Suppressor macrophage treated with lipopolysaccharide for 1 hour (primary cell): ENCODE data around the gene GOLGA6A.
"Not testable (repeated sequence)": the region's sequence is repeated elsewhere in the genome, so short reads cannot be mapped to it uniquely, and the experiment has no call there.

Experiments used
- DNase-seq, 3 donors: peaks; one replicate each; pipeline ENCODE4 v3.0.0-alpha.2; 2020 to 2022

GOLGA6A gene

DNA sequence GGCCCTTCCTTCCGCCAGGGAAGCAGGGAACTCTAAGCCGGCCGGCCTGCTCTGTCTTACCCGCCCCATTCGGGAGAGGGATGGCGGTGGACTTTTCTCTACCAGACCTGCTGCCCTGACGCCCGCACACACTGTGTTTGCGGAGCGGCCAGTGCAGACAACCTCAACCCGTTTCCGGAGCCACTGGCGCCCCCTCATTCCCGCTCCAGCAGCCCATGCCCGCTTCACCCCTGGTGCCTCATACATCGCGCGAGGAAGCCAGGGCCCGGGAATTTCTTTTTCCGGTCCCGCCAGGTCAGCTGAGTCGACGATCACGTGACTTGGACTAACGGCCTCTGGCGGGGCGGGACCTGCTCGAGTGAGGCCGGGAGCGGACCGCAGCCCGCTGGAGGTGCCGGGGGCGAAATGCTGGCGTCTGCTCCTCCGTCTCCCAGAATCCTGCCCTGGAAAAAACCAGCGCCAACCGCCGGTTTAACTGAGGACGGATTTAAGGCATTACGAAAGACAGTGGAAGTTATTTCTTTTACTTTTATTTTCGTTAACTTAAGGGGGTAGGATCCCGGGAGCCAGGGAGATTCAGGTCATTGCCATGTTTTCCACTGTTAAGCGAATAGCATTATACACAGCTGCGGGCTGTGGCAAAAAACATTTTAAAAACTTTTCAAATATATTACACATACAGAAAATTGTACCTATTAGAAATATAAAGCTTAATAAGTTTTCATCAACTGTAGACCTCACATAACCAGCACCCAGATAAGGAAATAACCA is 17.8 kb upstream of the GOLGA6A start:
- DNase-seq = peak; percentile 86 to 92 (median 92)

DNA sequence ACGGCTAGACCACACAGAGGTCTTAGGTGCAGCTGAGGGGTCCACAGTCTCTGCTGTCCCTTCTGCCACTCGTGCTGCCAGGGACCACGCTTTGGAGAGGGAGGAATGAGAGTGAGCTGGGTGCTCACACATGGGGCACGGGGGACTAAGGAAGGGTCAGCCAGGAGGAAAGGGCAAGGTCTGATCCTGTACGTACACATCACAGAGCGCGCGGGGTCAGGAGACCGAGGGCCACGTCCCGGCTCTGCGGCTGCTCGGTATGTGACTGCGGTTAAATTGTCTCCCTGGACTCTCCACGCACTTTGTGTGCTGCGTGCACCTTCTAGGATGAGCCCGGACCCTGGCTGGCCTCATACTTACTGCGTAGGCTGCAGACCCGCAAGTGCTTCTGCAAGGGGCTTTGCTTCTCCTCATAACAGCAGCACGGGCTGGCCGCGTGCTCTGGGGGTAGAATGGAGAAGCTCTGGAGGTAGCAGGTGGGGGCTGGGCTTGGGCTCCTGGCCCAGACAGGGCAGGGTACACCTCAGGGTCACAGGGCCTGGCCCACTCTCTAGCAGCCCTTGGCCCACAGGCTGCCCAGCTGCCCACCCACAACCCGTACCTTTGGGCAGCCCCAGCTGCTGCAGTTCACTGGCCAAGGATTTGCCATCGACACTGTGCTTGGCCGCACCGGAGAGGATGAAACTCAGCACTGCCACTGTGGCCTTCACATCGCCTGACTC is 14.6 kb upstream of the GOLGA6A start:
- not testable (repeated sequence) for DNase-seq

DNA sequence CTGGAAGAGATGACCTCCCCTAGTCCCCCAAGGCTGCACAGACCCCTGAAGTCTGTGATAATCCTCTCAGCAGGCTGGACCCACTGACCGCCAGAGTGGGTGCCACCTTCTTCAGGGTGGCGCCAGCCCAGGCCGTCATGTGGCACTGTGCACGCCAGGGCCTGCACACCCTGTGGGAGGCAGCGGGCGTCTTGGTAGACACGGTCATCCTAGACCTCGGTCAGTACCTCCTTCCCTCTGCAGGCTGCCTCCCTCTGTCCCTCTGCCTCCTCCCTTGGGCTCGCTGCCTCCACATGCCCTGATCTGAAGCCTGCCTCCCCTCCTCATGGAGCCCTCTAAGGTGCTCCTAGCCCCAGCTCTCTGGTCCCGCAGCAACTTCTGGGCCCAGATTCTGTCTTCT is 13.3 kb upstream of the GOLGA6A start:
- not testable (repeated sequence) for DNase-seq

DNA sequence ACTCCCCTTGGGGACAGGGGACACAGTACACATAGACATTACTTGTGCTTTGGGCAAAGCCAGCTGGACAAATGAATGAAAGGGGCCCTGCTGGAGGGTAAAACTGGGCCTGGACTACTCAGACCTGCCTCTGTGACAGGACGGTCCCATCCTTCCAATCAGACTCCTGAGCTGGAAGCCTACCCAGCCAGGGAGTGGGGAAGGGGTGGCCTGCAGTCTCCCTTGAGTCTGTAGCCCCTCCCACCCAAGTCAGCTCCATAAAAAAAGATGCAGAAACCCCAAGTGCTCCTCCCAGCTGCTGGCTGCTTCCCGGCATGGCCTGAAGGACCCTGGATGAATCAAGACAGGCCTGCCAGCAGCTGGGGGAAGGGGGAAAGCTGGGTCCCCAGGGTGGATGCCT is 12.2 kb upstream of the GOLGA6A start:
- DNase-seq = not testable (repeated sequence)

DNA sequence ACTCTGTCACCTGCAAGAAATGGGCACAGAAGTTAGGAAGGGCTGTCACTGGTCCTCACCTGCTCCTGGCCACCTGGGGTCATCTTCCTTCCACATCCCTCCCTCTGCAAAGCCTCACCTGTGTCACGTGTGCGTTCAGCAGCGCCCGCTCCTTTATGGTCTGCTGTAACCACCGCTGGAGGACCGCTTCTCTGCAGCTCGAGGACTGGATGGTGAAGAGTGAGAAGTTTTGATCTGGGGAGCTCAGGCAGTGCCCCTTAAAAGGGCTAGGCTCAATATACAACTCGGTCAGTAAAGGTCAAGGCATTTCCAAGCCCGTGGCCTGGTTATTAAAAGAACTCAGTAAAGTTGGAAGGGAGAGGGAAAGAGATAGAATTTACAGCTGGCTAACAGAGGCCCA is 6.6 kb downstream of the GOLGA6A start:
- not testable (repeated sequence) for DNase-seq

DNA sequence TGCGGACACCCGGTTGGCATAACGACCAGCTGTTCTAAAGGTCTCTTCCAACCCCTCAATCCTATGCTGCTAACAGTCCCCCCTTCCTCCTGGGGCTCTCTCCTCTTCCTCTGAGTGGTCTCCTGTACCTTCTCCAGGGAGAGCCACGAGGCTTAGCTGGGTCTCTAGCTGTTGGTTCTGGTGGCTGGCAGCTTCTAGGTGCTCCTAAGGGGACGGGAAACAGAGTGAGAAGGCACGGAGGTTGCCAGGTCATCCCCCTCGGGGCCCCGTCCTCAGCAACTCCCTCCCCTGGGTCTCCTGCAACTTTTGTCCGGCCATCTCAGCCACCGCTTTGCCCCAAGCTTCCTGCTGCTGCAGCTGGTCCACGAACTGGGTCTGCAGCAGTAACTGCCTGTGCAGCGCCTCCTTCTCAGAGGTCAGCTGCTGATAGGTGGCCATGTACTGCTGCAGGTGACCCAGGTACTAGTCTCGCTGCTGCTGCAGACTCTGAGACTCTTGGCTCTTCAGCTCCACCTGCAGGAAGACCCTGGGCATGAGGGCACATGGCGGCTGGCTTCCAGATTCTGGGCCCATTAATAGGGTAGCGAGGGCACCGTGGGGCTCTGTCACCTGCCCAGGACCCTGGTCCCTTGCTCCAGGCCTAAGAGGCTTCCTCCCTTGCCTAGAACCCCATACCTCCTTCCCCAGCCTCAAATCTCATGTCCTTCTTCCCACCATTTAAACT is 9.6 kb downstream of the GOLGA6A start:
- DNase-seq = not testable (repeated sequence)

DNA sequence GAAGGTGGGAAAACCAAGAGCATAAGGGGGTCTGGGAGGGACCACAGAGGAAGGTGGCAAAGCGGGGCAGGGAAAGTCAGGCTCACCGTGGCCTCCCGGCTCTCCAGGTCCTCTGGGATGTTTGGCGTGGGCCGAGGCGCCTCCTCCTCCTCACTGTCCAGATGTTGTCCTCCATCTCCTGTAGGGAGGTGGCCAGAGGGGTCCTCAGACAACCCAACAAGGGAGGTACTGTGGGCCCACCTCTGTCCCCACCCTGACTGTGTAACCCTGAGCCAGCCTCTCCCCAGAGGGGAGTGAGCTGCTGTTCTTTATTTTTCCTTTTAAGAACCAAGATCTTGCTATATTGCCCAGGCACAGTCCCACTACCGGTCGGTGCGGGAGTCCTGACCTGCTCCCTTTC is 10.2 kb downstream of the GOLGA6A start:
- DNase-seq = not testable (repeated sequence)

DNA sequence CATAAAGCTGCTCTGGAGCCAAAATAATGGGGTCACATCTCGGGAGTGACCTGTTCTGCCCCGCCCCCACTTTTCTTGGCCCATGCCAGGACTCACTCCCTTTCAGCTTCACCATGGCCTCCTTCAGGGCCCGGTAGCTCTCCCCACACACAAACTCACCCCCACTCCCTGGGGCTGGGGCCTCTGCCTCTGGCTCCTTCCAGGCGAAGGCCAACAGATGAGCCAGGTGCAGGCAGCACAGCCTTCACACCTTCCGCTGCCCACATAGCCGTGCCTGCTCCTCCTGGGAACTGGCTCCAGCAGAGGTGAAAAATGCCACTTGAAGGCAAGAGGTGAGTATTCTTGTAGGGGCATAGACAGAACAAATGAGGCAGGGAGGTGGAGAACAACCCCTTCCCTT is 10.7 kb downstream of the GOLGA6A start:
- not testable (repeated sequence) for DNase-seq

DNA sequence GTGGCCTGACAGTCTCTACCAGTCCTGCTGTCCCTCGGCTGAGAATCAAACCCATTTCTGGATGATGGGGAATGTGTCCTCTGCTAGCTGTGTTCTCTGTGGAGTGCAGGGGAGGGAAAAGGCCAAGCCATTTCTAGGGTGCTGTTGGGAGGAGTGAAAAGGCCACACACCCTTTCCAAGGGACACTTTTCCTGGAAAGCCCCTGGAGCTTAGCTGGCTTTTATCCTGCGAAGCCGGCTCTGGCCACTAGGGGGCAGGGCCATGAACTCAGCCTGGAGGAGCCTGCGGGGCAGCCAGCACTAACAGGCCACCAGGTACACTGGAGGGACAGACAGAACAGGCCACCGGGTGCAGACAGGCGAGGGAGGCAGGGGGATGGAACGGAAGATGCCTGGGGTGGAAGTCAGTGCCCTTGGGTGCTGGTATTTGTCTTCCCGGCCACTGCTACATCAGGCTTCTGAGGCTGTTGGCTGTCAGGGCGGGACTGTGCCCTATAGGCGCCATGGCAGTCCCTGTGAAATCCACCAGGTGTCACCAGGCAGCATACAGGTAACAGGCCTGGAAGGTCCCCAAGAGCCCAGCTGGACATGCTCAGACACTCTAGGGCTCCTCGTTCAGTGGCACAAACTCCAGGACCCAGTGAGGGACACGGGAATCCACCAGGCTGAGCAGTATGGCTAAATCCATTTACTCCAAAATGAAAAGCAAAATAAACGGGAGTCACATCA is 16.5 kb downstream of the GOLGA6A start:
- not testable (repeated sequence) for DNase-seq

DNA sequence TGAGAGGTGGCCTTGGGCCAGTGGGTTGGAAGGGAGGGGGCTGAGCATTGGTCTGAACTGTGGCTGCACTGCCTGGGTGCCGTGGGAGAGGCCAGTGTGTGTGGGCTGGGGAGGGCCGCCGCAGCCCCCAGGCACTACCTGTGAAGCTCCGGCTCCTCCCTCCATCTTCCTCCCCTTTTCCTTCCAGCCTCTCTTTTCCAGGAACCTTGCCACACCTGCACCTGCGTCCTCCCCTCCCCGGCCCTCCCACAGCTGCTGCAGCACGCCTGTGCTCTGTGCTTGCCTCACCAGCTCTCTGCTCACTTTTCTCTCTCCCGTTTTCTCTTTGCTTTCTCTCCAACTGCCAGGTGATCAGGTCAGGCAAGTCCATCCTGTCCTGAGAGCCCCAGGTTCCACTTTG is 17.5 kb downstream of the GOLGA6A start:
- DNase-seq = not testable (repeated sequence)

DNA sequence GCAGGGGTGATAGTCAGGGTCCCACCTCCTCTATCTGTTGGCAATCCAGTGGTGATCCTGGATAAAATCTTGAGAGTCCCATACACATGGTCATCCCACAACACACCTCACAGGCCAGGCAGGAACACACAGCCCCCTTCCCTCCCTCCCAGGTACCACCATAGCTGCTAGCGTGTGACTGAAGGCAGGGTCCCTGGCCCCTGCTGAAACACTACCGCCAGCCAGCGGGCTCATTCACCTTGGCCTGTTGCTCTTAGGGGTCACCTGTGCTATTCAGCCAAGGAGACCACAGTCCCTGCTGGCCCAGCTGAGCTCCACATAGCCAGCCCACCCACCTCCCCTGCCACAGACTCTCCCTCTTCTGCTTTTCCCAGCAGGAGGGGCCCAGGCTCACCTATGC is 18.2 kb downstream of the GOLGA6A start:
- not testable (repeated sequence) for DNase-seq

DNA sequence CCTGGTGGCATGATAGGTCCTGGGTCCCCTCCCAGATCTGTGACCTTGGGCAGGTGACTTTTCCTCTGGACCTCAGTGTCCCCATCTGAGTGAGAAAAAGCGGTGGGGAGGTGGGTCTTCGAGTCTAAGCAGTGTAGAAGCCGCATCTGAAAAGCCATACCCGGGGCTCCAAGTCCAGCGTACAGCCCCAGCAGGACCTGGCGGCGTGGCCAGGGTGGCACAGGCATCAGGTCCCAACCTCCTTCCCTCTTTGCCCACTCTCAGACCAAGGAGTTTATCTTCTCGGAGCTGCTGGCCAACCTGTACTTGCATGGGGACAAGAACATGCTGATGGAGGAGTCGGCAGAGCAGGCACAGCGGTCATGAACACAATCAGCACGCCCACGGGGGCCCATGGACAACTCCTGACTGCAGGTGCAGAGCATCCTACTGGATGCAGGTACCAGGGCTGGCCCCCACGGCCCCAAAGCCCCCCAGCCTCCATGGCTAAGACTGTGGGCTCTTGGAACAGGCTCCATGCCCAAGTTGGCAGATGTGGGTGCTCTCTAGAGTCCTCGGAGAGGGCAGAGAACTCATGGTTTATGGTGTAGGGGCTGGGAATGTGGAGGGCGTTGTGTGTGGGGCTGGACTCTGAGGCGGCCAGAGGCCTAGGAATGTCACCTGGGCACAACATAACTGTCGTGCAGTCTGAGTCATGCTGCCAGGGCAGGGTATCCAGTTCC is 18.8 kb downstream of the GOLGA6A start:
- DNase-seq = not testable (repeated sequence)

DNA sequence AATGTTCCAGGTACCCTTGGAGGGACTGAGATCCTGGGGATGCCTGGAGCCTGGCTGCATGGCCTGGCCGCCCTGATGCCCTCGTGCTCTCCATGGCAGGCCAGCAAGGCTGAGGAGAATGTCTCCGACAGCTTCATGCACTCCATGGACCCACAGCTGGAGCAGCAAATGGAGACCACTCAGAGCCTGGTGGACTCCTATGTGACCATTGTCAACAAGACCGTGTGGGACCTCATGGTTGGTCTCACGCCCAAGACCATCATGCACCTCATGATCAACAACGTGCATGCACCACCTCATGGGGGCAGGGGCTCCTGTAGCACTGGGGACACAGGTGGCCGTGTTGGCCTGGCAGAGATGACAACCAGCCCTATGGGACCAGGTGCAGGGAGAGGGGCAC is 19.7 kb downstream of the GOLGA6A start:
- DNase-seq = no peak

DNA sequence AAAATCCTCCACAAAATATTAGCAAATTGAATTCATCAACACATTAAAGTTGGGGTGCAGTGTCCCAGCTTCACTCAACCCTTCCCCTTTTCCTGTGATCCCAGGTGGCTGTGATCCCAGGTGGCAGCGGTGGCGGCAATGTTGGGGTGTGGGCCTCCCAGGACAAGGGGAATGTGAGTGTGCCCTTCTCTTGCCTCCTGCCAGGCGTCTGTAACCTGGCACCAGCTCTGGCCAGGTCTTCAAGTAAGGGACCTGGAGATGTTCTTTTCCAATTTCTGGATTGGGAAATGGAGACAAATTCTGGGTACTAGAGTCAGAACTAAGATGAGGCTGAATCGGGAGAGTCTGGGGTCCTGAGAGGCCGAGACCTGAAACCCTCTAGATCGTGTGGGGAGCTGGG is 20.1 kb downstream of the GOLGA6A start:
- DNase-seq = no peak

DNA sequence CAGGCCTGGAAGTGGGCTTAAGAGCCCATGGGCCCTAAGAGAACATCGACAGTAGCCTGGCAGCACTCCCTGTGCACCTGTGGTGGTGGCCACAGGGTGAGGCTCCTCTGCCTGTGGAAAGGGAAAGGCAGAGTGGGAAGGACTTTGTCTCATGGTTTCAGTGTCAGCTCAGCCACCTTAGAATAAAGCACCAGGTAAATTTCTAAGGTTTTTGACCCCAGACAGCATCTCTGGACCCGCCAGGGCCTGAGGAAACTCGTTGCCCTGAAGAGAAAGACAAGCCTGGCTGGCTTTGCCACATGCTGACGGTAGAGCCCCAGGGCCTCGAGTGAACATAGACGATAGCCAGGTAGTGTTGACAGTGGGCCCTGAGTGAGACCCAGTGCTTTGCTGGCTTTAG is 22.1 kb downstream of the GOLGA6A start:
- DNase-seq = no peak

DNA sequence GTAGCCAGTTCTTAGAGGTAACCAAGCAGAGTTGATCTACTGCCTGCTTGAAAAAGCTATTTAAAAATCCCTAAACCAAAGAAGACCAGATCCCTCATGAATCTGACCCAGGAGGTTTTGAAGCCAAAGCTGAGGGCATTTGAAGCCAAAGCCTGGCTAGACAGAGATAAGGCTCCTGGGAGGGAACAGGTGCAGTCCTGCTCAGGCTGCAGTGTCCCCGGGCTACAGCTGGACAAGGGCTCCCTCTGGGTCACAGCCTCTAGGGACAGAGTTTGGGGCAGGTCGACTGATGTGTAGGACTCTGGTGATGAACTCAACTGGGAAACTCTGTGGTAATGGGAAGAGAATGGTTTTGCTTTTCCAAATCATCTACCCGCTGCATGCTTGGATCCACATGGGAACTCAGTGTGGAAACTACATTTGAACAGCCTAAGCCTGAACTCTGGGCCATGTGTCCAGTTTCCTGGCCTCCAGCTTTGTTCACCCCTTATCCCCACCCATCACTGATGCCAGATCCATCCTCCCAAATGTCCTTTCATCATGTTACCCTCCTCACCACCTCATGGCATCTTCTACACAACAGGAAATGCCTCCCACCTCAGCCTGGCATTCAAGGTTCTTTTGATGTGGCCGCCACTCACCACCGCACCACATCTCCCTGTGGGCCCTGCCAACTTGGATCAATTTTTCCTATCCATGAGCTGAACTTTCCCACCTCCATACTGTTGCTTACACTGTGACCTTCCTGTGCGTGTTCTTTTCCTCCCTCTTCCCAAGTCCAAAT is 23.1 kb downstream of the GOLGA6A start:
- not testable (repeated sequence) for DNase-seq

DNA sequence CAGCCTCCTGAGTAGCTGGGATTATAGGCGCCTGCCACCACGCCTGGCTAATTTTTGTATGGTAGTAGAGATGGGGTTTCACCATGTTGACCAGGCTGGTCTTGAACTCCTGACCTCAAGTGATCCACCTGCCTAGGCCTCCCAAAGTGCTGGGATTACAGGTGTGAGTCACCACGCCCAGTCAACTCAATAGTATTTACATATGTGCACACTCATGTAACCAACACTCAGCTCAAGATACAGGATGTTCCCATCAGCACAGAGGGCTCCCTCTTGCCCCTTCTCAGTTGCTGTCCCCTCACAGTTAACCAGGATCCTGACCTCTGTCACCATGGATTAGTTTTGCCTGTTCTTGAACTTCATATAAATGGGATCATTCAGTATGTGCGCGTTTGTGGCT is 26.0 kb downstream of the GOLGA6A start:
- not testable (repeated sequence) for DNase-seq

DNA sequence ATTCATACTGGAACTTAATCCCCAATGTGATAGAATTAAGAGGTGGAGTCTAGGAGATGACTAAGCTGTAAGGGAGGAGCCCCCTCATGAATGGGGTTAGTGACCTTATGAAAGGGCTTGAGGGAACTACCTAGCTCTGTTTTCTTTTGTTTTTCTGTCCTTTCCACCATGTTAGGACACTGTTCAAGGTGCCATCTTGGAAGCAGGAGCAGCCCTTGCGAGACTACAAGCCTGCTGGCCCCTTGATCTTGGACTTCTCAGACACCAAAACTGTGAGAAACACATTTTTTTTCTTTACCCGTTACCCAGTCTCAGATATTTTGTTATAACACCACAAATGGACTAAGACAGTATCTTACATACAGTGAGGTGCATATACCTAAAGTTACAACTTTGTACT is 26.5 kb downstream of the GOLGA6A start:
- peak in 2 of 3 donors; percentile 5 to 30 for DNase-seq

DNA sequence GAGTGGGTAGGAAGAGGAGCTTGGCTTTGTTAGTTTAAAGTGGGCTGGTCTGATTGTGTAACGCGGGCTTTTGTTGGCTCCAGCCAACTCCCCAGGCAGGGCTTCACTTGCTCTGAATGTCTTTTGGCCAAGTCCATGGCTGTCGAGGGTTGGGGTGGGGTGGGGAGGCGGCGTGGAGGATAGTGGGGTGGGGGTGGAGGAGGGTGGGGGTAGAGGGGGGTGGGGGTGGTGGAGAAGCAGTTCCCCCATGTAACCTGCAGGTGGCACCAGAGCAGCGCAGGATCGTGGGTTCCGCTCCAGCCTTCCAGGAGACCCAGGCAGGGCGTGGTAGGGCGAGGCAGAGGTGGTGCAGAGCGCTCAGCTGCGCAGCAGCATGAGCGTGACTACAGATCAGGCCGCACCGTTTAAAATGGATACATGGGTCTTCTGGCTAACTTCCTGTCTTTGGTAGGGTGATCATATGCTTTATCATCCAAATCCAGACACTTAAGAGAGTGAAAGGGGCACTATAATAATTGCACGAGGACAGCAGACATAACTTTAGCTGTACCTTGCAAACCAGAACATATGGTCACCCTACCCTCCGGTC is 28.3 kb downstream of the GOLGA6A start:
- DNase-seq = peak; percentile 71 to 82 (median 73)

DNA sequence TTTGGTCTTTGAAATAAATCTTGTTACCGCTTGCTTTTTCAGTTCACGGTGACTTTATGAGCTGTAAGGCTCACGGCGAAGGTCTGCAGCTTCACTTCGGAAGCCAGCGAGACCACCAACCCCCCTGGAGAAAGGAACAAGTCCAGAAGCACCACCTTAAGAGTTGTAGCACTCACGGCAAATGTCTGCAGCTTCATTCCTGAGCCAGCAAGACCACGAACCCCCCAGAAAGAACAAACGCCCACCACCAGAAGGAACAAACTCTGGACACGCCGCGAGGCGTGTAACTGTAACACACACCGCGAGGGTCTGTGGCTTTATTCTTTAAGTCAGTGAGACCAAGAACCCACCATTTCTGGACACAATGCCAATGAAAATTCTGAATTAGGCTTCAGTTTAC is 28.8 kb downstream of the GOLGA6A start:
- DNase-seq = no peak
